ENCODE data around the gene RNF217.

DNA sequence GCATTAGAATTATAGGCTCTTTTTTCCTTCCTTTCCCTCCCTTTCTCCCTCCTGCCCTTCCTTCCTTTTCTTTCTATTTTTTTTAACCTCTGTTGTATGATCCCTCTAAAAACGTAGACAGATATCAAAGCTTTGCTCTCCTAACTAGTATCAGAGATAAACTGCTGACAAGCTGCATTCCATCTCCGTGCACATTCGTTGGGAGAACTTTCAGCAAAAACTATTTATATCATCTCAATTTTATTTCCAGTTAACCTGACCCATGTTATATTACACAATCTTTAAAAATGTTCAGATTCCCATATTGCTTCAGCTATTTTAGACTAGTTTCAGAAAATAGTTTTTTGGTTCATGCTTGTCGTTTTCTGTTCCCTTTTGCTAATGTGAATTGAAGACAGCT is 47.3 kb downstream of the RNF217 start:
- TF ChIP-seq CTCF (IDR thresholded peaks at IDR 0.05 in 2 of 3, conservative IDR thresholded peaks at IDR 0.05 in 1 of 3; ENCODE audit: control insufficient read depth in 2 of 3, extremely low read depth in 1 of 3, insufficient read depth in 1 of 3, low read depth in 3 of 3, low read length in 3 of 3) (no peak), NKRF (conservative IDR thresholded peaks at IDR 0.05) (no peak), CBX5 (IDR thresholded peaks at IDR 0.05; ENCODE audit: low read depth) (no peak), ATF2 (IDR thresholded peaks at IDR 0.05; ENCODE audit: low read length) (no peak)
